Mucosa of descending colon (tissue), 3 donors: Measurements from ENCODE around the gene KLRG1. TPM values are rescaled to one million over a fixed set of nuclear protein-coding genes. Genes with fewer than 3 reads are reported as not detected.

Source experiments
- ATAC-seq: fragments of 200-7000 bp; cut with Tn5 transposase; one replicate; pipeline ENCODE4 v1.9.1; 2020; ENCODE audit warnings: mild to moderate bottlenecking, moderate library complexity
- DNase-seq, 3 donors: peaks; one replicate each; pipeline ENCODE4 v3.0.0-alpha.2; 2020
- H3K36me3 ChIP-seq: fragments of 200-600 bp; one replicate; pipeline ENCODE4 v1.8.0; 2021; ENCODE audit warnings: low read depth, mild to moderate bottlenecking
- H3K4me1 ChIP-seq: fragments of 200-600 bp; one replicate; pipeline ENCODE4 v1.8.0; 2021; ENCODE audit warnings: low read depth, mild to moderate bottlenecking
- H3K4me3 ChIP-seq: fragments of 200-600 bp; one replicate; pipeline ENCODE4 v1.8.0; 2021; ENCODE audit warnings: mild to moderate bottlenecking
- H3K9me3 ChIP-seq: fragments of 200-600 bp; one replicate; pipeline ENCODE4 v1.8.0; 2021; ENCODE audit warnings: mild to moderate bottlenecking
- intact Hi-C, 2 donors: fragments of 100-400 bp; cut with DNase I in 1 of 2; cut with micrococcal nuclease in 1 of 2; formaldehyde crosslinking; loops; one replicate each; pipeline versions ENCODE4 v1.11.0 to v1.11.1; 2022; cut with DNase I, micrococcal nuclease
- total RNA-seq, 3 donors: library from RNA; stranded (reverse); fragmentation: NEBNext Ultra II Directional in 2 of 3; extraction: Animal tissue kit (Norgen Biotek cat#: 25700) in 2 of 3; gene quantifications; one replicate each; pipeline versions ENCODE4 v1.2.1 to v1.2.4, GENCODE V29; 2021 to 2023
- TF ChIP-seq, protein P1 (sequence below): fragments of 200-600 bp; IDR thresholded peaks from one replicate; pipeline ENCODE4 v1.8.0; 2022; ENCODE audit warnings: antibody characterized with exemption, mild to moderate bottlenecking
- donor health status: DM: no; HTN: no; CAD: no; lungs with moderate emphysema.
- donor health status: DM: no; HTN: no; CAD: no.
- donor health status: DM: no; HTN: yes; CAD: no.

Gene KLRG1
- total RNA-seq, 3 donors from 2014 or later, result 1.1 to 4.1 (median 3.0) TPM

DNA sequence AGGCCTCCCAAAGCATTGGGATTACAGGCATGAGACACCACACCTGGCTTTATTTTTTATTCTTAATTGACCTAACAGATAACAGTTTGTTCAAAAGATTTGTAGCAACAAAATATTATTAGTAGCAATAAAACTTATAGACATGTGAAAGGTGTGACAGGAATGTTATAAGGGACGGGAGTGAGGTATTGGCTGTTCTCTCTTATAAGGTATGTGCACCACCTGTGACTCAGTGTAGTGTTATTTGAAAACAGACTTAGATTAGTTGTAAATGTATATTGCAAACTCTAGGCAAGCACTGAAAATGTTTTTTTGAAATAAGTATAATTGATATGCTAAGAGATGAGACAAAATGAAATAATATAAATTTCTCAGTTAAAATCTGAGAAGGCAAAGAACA lies 57.8 kb downstream of the KLRG1 start:
- no peak for DNase-seq
- Histone ChIP-seq H3K36me3 (no peaks in the 10 kb centered on the region), H3K9me3 (no peaks in the 10 kb centered on the region), H3K4me3 (no peak overlapping the region), H3K4me1 (no peaks in the 10 kb centered on the region)
- ATAC-seq, result no peak
- intact Hi-C loops, result no loop called here
- TF ChIP-seq, protein P1, sequence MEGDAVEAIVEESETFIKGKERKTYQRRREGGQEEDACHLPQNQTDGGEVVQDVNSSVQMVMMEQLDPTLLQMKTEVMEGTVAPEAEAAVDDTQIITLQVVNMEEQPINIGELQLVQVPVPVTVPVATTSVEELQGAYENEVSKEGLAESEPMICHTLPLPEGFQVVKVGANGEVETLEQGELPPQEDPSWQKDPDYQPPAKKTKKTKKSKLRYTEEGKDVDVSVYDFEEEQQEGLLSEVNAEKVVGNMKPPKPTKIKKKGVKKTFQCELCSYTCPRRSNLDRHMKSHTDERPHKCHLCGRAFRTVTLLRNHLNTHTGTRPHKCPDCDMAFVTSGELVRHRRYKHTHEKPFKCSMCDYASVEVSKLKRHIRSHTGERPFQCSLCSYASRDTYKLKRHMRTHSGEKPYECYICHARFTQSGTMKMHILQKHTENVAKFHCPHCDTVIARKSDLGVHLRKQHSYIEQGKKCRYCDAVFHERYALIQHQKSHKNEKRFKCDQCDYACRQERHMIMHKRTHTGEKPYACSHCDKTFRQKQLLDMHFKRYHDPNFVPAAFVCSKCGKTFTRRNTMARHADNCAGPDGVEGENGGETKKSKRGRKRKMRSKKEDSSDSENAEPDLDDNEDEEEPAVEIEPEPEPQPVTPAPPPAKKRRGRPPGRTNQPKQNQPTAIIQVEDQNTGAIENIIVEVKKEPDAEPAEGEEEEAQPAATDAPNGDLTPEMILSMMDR, result no peak

DNA sequence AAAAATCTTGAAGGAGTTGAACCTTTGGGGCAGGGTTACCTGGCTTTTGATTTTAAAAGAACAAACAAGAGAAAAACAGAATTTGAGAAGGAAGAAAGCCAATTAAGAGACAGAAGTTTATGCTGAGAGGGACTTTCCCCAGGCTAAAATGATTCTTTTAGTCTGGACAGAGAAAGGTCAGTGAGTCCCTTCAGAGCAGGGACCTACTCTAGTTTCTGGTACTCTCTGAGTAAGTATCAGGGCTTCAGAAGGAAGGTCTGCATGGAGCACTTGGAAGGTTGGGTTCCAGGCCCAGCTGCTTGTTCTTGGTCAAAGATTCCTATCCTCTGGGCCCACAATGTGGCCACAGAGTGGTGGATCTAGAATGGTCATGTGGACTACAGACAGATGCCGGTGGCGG lies 59.6 kb downstream of the KLRG1 start:
- no peak for DNase-seq
- ATAC-seq, result no peak
- H3K4me3 ChIP-seq, result no peak overlapping the region
- intact Hi-C loops, result no loop called here
- no peaks in the 10 kb centered on the region for H3K4me1 ChIP-seq
- TF ChIP-seq, protein P1, result no peak
- H3K9me3 ChIP-seq, result no peaks in the 10 kb centered on the region
- no peaks in the 10 kb centered on the region for H3K36me3 ChIP-seq

DNA sequence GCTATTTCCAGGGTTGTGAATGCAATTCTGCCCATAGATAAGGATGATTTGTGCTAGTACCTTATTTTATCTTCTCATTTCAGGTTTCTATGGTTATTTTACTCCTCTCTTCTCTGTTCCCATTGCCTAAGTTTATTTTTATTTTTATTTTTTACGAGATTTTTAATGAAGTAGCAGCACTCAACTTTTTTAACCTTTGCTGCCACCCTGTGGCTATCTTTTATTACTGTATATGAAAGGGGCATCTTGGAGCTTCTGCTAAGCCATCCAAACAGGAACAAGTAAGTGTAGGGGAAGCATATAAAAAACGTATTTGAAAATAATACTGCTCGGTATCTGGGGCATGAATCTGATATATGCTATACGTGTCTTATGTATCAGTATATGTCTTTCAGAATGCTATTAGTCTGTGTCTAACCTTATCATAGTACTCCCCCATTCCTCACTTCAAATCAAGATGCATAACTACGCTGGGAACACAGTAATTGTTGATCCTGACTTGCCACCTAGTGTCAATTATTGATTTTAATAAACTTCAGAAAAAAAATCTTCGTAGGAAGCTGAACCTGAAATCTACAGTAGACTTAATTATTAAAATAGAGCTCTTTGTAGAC lies 60.3 kb downstream of the KLRG1 start:
- no peaks in the 10 kb centered on the region for H3K36me3 ChIP-seq
- peak in 1 of 3 donors; percentile 22 for DNase-seq

DNA sequence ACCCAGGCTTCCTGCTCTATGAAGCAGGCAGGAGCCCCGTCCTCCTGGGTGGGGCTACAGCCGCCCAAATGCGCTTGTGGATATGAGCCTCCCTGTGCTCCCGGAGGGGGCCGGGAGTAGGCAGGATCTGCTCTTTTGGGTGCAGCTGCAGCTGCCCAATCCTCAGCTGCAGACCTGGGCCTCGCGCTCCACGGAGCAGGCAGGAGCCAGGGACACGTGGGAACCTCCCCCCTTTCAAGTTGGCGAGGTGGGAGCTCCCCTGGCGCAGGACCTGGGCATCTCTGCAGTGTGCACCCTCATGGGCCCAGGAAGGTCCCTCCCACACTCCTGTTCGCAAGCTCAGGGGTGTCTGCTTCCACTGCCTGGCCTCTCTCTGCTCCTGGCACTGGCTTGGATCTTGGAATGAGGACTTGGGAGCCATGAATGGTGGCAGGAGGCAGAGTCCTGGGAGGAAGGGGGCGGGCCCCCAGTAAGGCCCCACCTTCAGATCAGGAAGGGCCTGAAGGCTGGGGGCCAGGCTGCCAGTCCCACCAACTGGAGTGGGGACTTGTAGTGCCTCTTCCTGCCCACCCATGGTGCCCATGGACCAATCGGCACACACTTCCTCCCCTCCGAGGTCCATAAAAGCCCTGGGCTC lies 61.3 kb downstream of the KLRG1 start:
- TF ChIP-seq, protein P1, result no peak
- intact Hi-C loops, result no loop called here
- Histone ChIP-seq H3K4me3 (no peak overlapping the region), H3K4me1 (no peaks in the 10 kb centered on the region), H3K9me3 (no peaks in the 10 kb centered on the region), H3K36me3 (no peaks in the 10 kb centered on the region)
- ATAC-seq (no peak), DNase-seq (no peak)

More for the DNA sequence above, 60.3 kb downstream of the KLRG1 start:
- Histone ChIP-seq H3K4me1 (no peaks in the 10 kb centered on the region), H3K9me3 (no peaks in the 10 kb centered on the region), H3K4me3 (no peak overlapping the region)
- TF ChIP-seq, protein P1, result no peak
- intact Hi-C loops, result no loop called here
- ATAC-seq, result peak; percentile 45

DNA sequence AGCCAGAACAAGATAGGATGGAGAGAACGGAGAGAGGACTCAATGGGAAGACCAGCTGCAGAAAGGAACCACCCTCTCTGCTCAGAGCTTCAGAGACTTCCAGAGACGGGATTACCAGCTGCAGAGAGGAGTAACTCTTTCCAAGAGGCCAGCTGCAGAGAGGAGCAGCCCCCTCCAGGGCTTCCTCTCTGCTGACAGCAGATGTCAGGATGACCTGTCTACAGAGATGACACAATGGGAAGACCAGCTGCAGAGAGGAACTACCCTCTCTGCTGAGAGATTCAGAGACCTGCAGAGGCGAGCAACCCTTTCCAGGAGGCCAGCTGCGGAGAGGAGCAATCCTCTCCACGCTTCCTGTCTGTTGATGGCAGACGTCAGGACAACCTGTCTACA lies 61.8 kb downstream of the KLRG1 start:
- intact Hi-C loops, result no loop called here
- H3K36me3 ChIP-seq, result no peaks in the 10 kb centered on the region
- TF ChIP-seq, protein P1, result no peak
- ATAC-seq, result no peak
- H3K4me3 ChIP-seq, result no peak overlapping the region
- no peaks in the 10 kb centered on the region for H3K4me1 ChIP-seq
- no peaks in the 10 kb centered on the region for H3K9me3 ChIP-seq
- no peak for DNase-seq
